ENCODE measurements around the gene TCHP.
"Not testable (repeated sequence)": the region's sequence is repeated elsewhere in the genome, so short reads cannot be mapped to it uniquely, and the experiment has no call there.

The TCHP gene

DNA sequence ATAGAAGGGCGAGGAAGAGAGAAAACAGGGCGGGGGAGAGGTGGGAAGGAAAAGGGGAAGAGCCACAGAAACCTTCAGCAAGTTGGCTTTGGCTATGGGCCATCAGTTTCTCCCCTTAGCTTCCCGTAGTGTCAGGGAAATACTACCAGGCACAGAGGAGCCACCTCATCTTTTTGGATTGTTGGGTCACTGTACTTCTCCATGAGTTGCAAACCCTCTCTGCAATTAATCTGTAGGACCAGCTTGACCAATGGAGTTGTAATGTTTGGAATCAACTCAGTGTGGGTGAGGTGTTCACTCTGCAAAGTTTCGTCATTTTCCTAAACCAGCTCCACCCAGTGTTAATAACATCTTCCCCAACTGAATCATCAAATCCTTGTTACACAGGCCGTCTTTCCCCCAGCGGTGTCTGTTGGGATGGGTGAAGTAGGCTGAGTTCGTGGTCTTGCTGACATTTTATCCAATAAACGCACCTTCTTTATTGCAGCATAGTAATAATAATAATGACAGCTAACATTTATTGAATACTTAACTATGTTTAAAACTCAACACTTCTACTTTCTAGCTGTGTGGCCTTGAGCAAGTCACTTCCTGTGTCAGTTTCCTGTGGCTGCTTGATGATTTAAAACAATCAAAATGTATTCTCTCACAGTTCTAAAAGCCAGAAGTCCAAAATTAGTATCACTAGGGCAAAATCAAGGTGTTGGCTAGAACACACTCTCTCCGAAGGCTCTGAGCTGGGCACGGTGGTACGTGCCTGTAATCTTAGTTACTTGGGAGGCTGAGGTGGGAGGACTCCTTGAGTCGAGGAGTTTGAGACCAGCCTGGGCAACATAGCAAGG, 11.7 kb upstream of the TCHP start:
- Histone ChIP-seq H3K9me3 (ENCODE audit: control insufficient read depth, insufficient read depth, low read length) (no peaks in the 10 kb centered on the region), H3K4me1 (ENCODE audit: insufficient read depth, low read length) (no peaks in the 10 kb centered on the region), H3K9ac (ENCODE audit: low read depth, low read length) (no peak overlapping the region)

GRCh38 chr12:109890620-109891170, 9.4 kb upstream of the TCHP start:
- no peaks in the 10 kb centered on the region for H3K36me3 ChIP-seq (ENCODE audit: insufficient read depth, low read length)
- no peaks in the 10 kb centered on the region for H3K4me1 ChIP-seq (ENCODE audit: insufficient read depth, low read length)
- H3K9me3 ChIP-seq (ENCODE audit: control insufficient read depth, insufficient read depth, low read length) = no peaks in the 10 kb centered on the region
- H3K9ac ChIP-seq (ENCODE audit: low read depth, low read length) = no peak overlapping the region

More for the DNA sequence above, 11.7 kb upstream of the TCHP start:
- H3K36me3 ChIP-seq (ENCODE audit: insufficient read depth, low read length) = no peaks in the 10 kb centered on the region

GRCh38 chr12:109891731-109892130, 8.3 kb upstream of the TCHP start:
- H3K36me3 ChIP-seq (ENCODE audit: insufficient read depth, low read length); H3K9ac ChIP-seq (ENCODE audit: low read depth, low read length); H3K9me3 ChIP-seq (ENCODE audit: control insufficient read depth, insufficient read depth, low read length); H3K4me1 ChIP-seq (ENCODE audit: insufficient read depth, low read length): not testable (repeated sequence)

- H3K4me1 ChIP-seq (ENCODE audit: insufficient read depth, low read length) = no peaks in the 10 kb centered on the region
- H3K9ac ChIP-seq (ENCODE audit: low read depth, low read length) = no peak overlapping the region
- no peaks in the 10 kb centered on the region for H3K36me3 ChIP-seq (ENCODE audit: insufficient read depth, low read length)
- no peaks in the 10 kb centered on the region for H3K9me3 ChIP-seq (ENCODE audit: control insufficient read depth, insufficient read depth, low read length)
Observed at GRCh38 chr12:109892165-109892715, 7.8 kb upstream of the TCHP start.

GRCh38 chr12:109892748-109893147, 7.3 kb upstream of the TCHP start:
- Histone ChIP-seq H3K4me1 (ENCODE audit: insufficient read depth, low read length) (no peaks in the 10 kb centered on the region), H3K9ac (ENCODE audit: low read depth, low read length) (no peak overlapping the region), H3K9me3 (ENCODE audit: control insufficient read depth, insufficient read depth, low read length) (no peaks in the 10 kb centered on the region), H3K36me3 (ENCODE audit: insufficient read depth, low read length) (no peaks in the 10 kb centered on the region)

GRCh38 chr12:109893261-109893995, 6.6 kb upstream of the TCHP start:
- H3K9ac ChIP-seq (ENCODE audit: low read depth, low read length) = no peak overlapping the region
- no peaks in the 10 kb centered on the region for H3K36me3 ChIP-seq (ENCODE audit: insufficient read depth, low read length)
- no peaks in the 10 kb centered on the region for H3K4me1 ChIP-seq (ENCODE audit: insufficient read depth, low read length)
- no peaks in the 10 kb centered on the region for H3K9me3 ChIP-seq (ENCODE audit: control insufficient read depth, insufficient read depth, low read length)

GRCh38 chr12:109894939-109895338, 5.1 kb upstream of the TCHP start:
- Histone ChIP-seq H3K4me1 (ENCODE audit: insufficient read depth, low read length) (no peaks in the 10 kb centered on the region), H3K36me3 (ENCODE audit: insufficient read depth, low read length) (no peaks in the 10 kb centered on the region), H3K9me3 (ENCODE audit: control insufficient read depth, insufficient read depth, low read length) (no peaks in the 10 kb centered on the region), H3K9ac (ENCODE audit: low read depth, low read length) (no peak overlapping the region)

DNA sequence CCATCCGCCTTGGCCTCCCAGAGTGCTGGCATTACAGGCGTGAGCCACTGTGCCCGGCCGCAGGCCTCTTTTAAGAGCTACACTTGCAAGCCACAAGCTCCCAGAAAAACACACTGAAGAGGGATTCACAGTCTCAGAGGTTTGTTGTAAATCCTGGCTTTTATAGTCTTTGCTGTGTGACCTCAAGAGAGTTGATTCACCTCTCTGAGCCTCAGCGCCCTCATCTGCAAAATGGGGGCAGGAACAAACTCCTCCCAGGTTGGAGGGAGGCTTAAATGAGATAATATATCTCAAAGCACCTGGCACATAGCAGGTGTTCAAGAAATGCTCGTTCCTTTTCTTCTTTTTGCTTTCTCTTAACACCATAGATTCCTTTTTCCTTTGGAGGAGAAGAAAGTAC, 3.9 kb upstream of the TCHP start:
- no peaks in the 10 kb centered on the region for H3K4me1 ChIP-seq (ENCODE audit: insufficient read depth, low read length)
- no peaks in the 10 kb centered on the region for H3K9me3 ChIP-seq (ENCODE audit: control insufficient read depth, insufficient read depth, low read length)
- no peaks in the 10 kb centered on the region for H3K36me3 ChIP-seq (ENCODE audit: insufficient read depth, low read length)
- H3K9ac ChIP-seq (ENCODE audit: low read depth, low read length) = no peak overlapping the region

GRCh38 chr12:109897029-109897428, 3.0 kb upstream of the TCHP start:
- Histone ChIP-seq H3K36me3 (ENCODE audit: insufficient read depth, low read length) (no peaks in the 10 kb centered on the region), H3K9me3 (ENCODE audit: control insufficient read depth, insufficient read depth, low read length) (no peaks in the 10 kb centered on the region), H3K4me1 (ENCODE audit: insufficient read depth, low read length) (peaks cover 7% of the 10 kb centered on the region; the same call in 1 of the 2 replicates), H3K9ac (ENCODE audit: low read depth, low read length) (no peak overlapping the region)

DNA sequence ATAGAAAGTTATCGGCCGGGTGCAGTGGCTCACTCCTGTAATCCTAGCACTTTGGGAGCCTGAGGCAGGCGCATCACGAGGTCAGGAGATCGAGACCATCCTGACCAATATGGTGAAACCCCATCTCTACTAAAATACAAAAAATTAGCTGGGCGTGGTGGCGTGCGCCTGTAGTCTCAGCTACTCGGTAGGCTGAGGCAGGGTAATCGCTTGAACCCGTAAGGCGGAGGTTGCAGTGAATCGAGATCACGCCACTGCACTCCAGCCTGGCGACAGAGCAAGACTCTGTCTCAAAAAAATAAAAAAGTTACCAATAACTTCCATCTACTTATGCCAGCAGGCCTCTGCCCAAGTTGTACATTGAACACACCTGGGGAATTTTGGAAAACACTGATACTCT, 729 bp upstream of the TCHP start:
- not testable (repeated sequence) for H3K9me3 ChIP-seq (ENCODE audit: control insufficient read depth, insufficient read depth, low read length); H3K36me3 ChIP-seq (ENCODE audit: insufficient read depth, low read length); H3K9ac ChIP-seq (ENCODE audit: low read depth, low read length); H3K4me1 ChIP-seq (ENCODE audit: insufficient read depth, low read length)

DNA sequence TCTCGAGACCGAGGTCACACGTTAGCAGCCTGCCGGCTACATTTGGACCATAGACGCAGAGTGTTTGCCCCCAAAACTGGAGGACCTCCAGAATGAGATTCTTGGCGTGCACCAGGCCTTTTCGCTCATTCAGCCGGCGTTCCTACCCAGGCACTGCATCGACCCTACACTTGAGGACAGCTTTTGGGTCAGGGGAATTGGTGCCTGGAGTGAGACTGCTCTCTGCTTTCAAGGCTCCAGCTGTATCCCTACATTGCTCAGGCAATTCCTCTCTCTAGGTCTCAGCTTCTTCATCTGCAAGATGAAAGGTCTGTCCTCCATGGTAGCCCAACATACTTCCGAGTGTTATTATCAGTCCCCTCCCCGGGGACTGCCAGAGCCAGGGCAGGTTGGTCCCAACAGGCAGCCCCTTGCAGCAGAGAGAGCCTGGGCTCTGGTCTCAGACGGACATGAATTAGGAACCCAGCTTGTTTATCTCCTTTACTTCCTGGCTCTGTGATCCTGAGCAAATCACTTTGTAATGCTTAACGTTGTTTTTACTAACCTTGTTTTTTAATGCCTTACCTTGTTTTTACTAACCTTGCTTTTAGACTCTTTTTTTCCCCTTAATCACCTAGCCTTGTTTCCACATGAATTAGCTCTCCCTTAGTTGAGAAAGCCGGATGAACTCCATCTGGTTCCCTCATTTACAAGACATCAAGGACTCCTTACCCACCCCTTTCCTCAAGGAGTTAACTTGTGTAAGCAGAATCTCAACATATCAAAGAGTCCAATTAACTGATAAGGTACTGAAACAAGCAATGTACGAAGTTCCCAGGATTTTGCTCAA, 892 bp downstream of the TCHP start:
- H3K36me3 ChIP-seq (ENCODE audit: insufficient read depth, low read length) = peaks cover 3% of the 10 kb centered on the region; the same call in 1 of the 2 replicates
- H3K4me1 ChIP-seq (ENCODE audit: insufficient read depth, low read length) = peaks cover 7% of the 10 kb centered on the region; the same call in 1 of the 2 replicates
- peak overlapping the region; percentile 72 for H3K9ac ChIP-seq (ENCODE audit: low read depth, low read length)
- H3K9me3 ChIP-seq (ENCODE audit: control insufficient read depth, insufficient read depth, low read length) = no peaks in the 10 kb centered on the region

- peaks cover 7% of the 10 kb centered on the region; the same call in 1 of the 2 replicates for H3K4me1 ChIP-seq (ENCODE audit: insufficient read depth, low read length)
- H3K9ac ChIP-seq (ENCODE audit: low read depth, low read length) = no peak overlapping the region
- H3K36me3 ChIP-seq (ENCODE audit: insufficient read depth, low read length) = peaks cover 3% of the 10 kb centered on the region
Observed at GRCh38 chr12:109902891-109903418, 2.9 kb downstream of the TCHP start.

GRCh38 chr12:109905301-109905700, 5.2 kb downstream of the TCHP start:
- Histone ChIP-seq H3K4me1 (ENCODE audit: insufficient read depth, low read length) (peaks cover 7% of the 10 kb centered on the region; the same call in 1 of the 2 replicates), H3K9me3 (ENCODE audit: control insufficient read depth, insufficient read depth, low read length) (no peaks in the 10 kb centered on the region), H3K36me3 (ENCODE audit: insufficient read depth, low read length) (peaks cover 3% of the 10 kb centered on the region), H3K9ac (ENCODE audit: low read depth, low read length) (no peak overlapping the region)

More at GRCh38 chr12:109902891-109903418, 2.9 kb downstream of the TCHP start:
- no peaks in the 10 kb centered on the region for H3K9me3 ChIP-seq (ENCODE audit: control insufficient read depth, insufficient read depth, low read length)

Data from ES-I3 (cell line).